ENCODE measurements around the gene AUTS2.

The AUTS2 gene

GRCh38 chr7:70711452-70711851, 1113.2 kb downstream of the AUTS2 start:
- Histone ChIP-seq H3K27me3 (ENCODE audit: control insufficient read depth in 1 of 2, insufficient read depth in 2 of 2, low read length in 2 of 2) (no peaks in the 10 kb centered on the region), H3K4me1 (ENCODE audit: control insufficient read depth, insufficient read depth, low read length) (peaks cover 6% of the 10 kb centered on the region), H3K4me3 (ENCODE audit: low read length in 2 of 2) (no peak overlapping the region), H3K27ac (ENCODE audit: low read length) (no peak overlapping the region), H3K9ac (ENCODE audit: low read length in 2 of 2) (no peak overlapping the region), H3K9me3 (ENCODE audit: control insufficient read depth in 2 of 2, low read length in 2 of 2) (peaks cover 0 to 5% of the 10 kb centered on the region in 2 donors), H3K36me3 (ENCODE audit: control insufficient read depth in 2 of 2, insufficient read depth in 2 of 2, low read length in 2 of 2) (no peaks in the 10 kb centered on the region)

- Histone ChIP-seq H3K4me3 (ENCODE audit: low read length in 2 of 2) (no peak overlapping the region), H3K4me1 (ENCODE audit: control insufficient read depth, insufficient read depth, low read length) (peaks cover 6% of the 10 kb centered on the region), H3K27ac (ENCODE audit: low read length) (no peak overlapping the region), H3K36me3 (ENCODE audit: control insufficient read depth in 2 of 2, insufficient read depth in 2 of 2, low read length in 2 of 2) (no peaks in the 10 kb centered on the region), H3K27me3 (ENCODE audit: control insufficient read depth in 1 of 2, insufficient read depth in 2 of 2, low read length in 2 of 2) (no peaks in the 10 kb centered on the region), H3K9ac (ENCODE audit: low read length in 2 of 2) (no peak overlapping the region), H3K9me3 (ENCODE audit: control insufficient read depth in 2 of 2, low read length in 2 of 2) (peaks cover 0 to 5% of the 10 kb centered on the region in 2 donors)
These were observed 1114.7 kb downstream of the AUTS2 start for GRCh38 chr7:70712942-70713341.

- H3K9ac ChIP-seq (ENCODE audit: low read length in 2 of 2): no peak overlapping the region
- peaks cover 4% of the 10 kb centered on the region for H3K4me1 ChIP-seq (ENCODE audit: control insufficient read depth, insufficient read depth, low read length)
- no peak overlapping the region for H3K27ac ChIP-seq (ENCODE audit: low read length)
- no peaks in the 10 kb centered on the region for H3K27me3 ChIP-seq (ENCODE audit: control insufficient read depth in 1 of 2, insufficient read depth in 2 of 2, low read length in 2 of 2)
- H3K9me3 ChIP-seq (ENCODE audit: control insufficient read depth in 2 of 2, low read length in 2 of 2): peaks cover 0 to 5% of the 10 kb centered on the region in 2 donors
- H3K4me3 ChIP-seq (ENCODE audit: low read length in 2 of 2): no peak overlapping the region
- H3K36me3 ChIP-seq (ENCODE audit: control insufficient read depth in 2 of 2, insufficient read depth in 2 of 2, low read length in 2 of 2): no peaks in the 10 kb centered on the region
These were observed 1116.3 kb downstream of the AUTS2 start for GRCh38 chr7:70714506-70715038.

- H3K4me3 ChIP-seq (ENCODE audit: low read length in 2 of 2): no peak overlapping the region
- no peaks in the 10 kb centered on the region for H3K36me3 ChIP-seq (ENCODE audit: control insufficient read depth in 2 of 2, insufficient read depth in 2 of 2, low read length in 2 of 2)
- no peaks in the 10 kb centered on the region for H3K4me1 ChIP-seq (ENCODE audit: control insufficient read depth, insufficient read depth, low read length)
- H3K9ac ChIP-seq (ENCODE audit: low read length in 2 of 2): no peak overlapping the region
- no peak overlapping the region for H3K27ac ChIP-seq (ENCODE audit: low read length)
- H3K27me3 ChIP-seq (ENCODE audit: control insufficient read depth in 1 of 2, insufficient read depth in 2 of 2, low read length in 2 of 2): no peaks in the 10 kb centered on the region
- peaks cover 0 to 5% of the 10 kb centered on the region in 2 donors for H3K9me3 ChIP-seq (ENCODE audit: control insufficient read depth in 2 of 2, low read length in 2 of 2)
These were observed 1119.5 kb downstream of the AUTS2 start for GRCh38 chr7:70717553-70718329.

- Histone ChIP-seq H3K4me1 (ENCODE audit: control insufficient read depth, insufficient read depth, low read length) (no peaks in the 10 kb centered on the region), H3K4me3 (ENCODE audit: low read length in 2 of 2) (no peak overlapping the region), H3K9me3 (ENCODE audit: control insufficient read depth in 2 of 2, low read length in 2 of 2) (peaks cover 0 to 5% of the 10 kb centered on the region in 2 donors), H3K27ac (ENCODE audit: low read length) (no peak overlapping the region), H3K27me3 (ENCODE audit: control insufficient read depth in 1 of 2, insufficient read depth in 2 of 2, low read length in 2 of 2) (no peaks in the 10 kb centered on the region), H3K36me3 (ENCODE audit: control insufficient read depth in 2 of 2, insufficient read depth in 2 of 2, low read length in 2 of 2) (no peaks in the 10 kb centered on the region), H3K9ac (ENCODE audit: low read length in 2 of 2) (no peak overlapping the region)
These were observed 1120.8 kb downstream of the AUTS2 start for GRCh38 chr7:70719125-70719524.

- Histone ChIP-seq H3K4me3 (ENCODE audit: low read length in 2 of 2) (no peak overlapping the region), H3K27me3 (ENCODE audit: control insufficient read depth in 1 of 2, insufficient read depth in 2 of 2, low read length in 2 of 2) (no peaks in the 10 kb centered on the region), H3K27ac (ENCODE audit: low read length) (no peak overlapping the region), H3K36me3 (ENCODE audit: control insufficient read depth in 2 of 2, insufficient read depth in 2 of 2, low read length in 2 of 2) (no peaks in the 10 kb centered on the region), H3K9ac (ENCODE audit: low read length in 2 of 2) (no peak overlapping the region), H3K4me1 (ENCODE audit: control insufficient read depth, insufficient read depth, low read length) (no peaks in the 10 kb centered on the region), H3K9me3 (ENCODE audit: control insufficient read depth in 2 of 2, low read length in 2 of 2) (no peaks in the 10 kb centered on the region)
These were observed 1122.1 kb downstream of the AUTS2 start for GRCh38 chr7:70720191-70720873.

GRCh38 chr7:70721500-70721899, 1123.2 kb downstream of the AUTS2 start:
- Histone ChIP-seq H3K27ac (ENCODE audit: low read length) (no peak overlapping the region), H3K36me3 (ENCODE audit: control insufficient read depth in 2 of 2, insufficient read depth in 2 of 2, low read length in 2 of 2) (no peaks in the 10 kb centered on the region), H3K9ac (ENCODE audit: low read length in 2 of 2) (no peak overlapping the region), H3K4me1 (ENCODE audit: control insufficient read depth, insufficient read depth, low read length) (peaks cover under 1% of the 10 kb centered on the region), H3K9me3 (ENCODE audit: control insufficient read depth in 2 of 2, low read length in 2 of 2) (no peaks in the 10 kb centered on the region), H3K27me3 (ENCODE audit: control insufficient read depth in 1 of 2, insufficient read depth in 2 of 2, low read length in 2 of 2) (no peaks in the 10 kb centered on the region), H3K4me3 (ENCODE audit: low read length in 2 of 2) (no peak overlapping the region)

- no peak overlapping the region for H3K27ac ChIP-seq (ENCODE audit: low read length)
- H3K9ac ChIP-seq (ENCODE audit: low read length in 2 of 2): no peak overlapping the region
- no peaks in the 10 kb centered on the region for H3K36me3 ChIP-seq (ENCODE audit: control insufficient read depth in 2 of 2, insufficient read depth in 2 of 2, low read length in 2 of 2)
- peaks cover 3% of the 10 kb centered on the region for H3K4me1 ChIP-seq (ENCODE audit: control insufficient read depth, insufficient read depth, low read length)
- no peak overlapping the region for H3K4me3 ChIP-seq (ENCODE audit: low read length in 2 of 2)
- H3K9me3 ChIP-seq (ENCODE audit: control insufficient read depth in 2 of 2, low read length in 2 of 2): no peaks in the 10 kb centered on the region
- H3K27me3 ChIP-seq (ENCODE audit: control insufficient read depth in 1 of 2, insufficient read depth in 2 of 2, low read length in 2 of 2): no peaks in the 10 kb centered on the region
These were observed 1125.1 kb downstream of the AUTS2 start for GRCh38 chr7:70723339-70723738.

- H3K4me1 ChIP-seq (ENCODE audit: control insufficient read depth, insufficient read depth, low read length): peaks cover 3% of the 10 kb centered on the region
- H3K36me3 ChIP-seq (ENCODE audit: control insufficient read depth in 2 of 2, insufficient read depth in 2 of 2, low read length in 2 of 2): no peaks in the 10 kb centered on the region
- H3K27ac ChIP-seq (ENCODE audit: low read length): no peak overlapping the region
- no peaks in the 10 kb centered on the region for H3K9me3 ChIP-seq (ENCODE audit: control insufficient read depth in 2 of 2, low read length in 2 of 2)
- H3K4me3 ChIP-seq (ENCODE audit: low read length in 2 of 2): no peak overlapping the region
- no peaks in the 10 kb centered on the region for H3K27me3 ChIP-seq (ENCODE audit: control insufficient read depth in 1 of 2, insufficient read depth in 2 of 2, low read length in 2 of 2)
- no peak overlapping the region for H3K9ac ChIP-seq (ENCODE audit: low read length in 2 of 2)
These were observed 1127.2 kb downstream of the AUTS2 start for GRCh38 chr7:70725448-70725847.

GRCh38 chr7:70726294-70726693, 1128.0 kb downstream of the AUTS2 start:
- H3K9me3 ChIP-seq (ENCODE audit: control insufficient read depth in 2 of 2, low read length in 2 of 2): no peaks in the 10 kb centered on the region
- no peaks in the 10 kb centered on the region for H3K27me3 ChIP-seq (ENCODE audit: control insufficient read depth in 1 of 2, insufficient read depth in 2 of 2, low read length in 2 of 2)
- H3K4me3 ChIP-seq (ENCODE audit: low read length in 2 of 2): no peak overlapping the region
- no peaks in the 10 kb centered on the region for H3K36me3 ChIP-seq (ENCODE audit: control insufficient read depth in 2 of 2, insufficient read depth in 2 of 2, low read length in 2 of 2)
- H3K9ac ChIP-seq (ENCODE audit: low read length in 2 of 2): no peak overlapping the region
- H3K27ac ChIP-seq (ENCODE audit: low read length): no peak overlapping the region
- H3K4me1 ChIP-seq (ENCODE audit: control insufficient read depth, insufficient read depth, low read length): peaks cover 3% of the 10 kb centered on the region

- Histone ChIP-seq H3K36me3 (ENCODE audit: control insufficient read depth in 2 of 2, insufficient read depth in 2 of 2, low read length in 2 of 2) (no peaks in the 10 kb centered on the region), H3K4me1 (ENCODE audit: control insufficient read depth, insufficient read depth, low read length) (peaks cover 3% of the 10 kb centered on the region), H3K9ac (ENCODE audit: low read length in 2 of 2) (no peak overlapping the region), H3K27ac (ENCODE audit: low read length) (no peak overlapping the region), H3K4me3 (ENCODE audit: low read length in 2 of 2) (no peak overlapping the region), H3K27me3 (ENCODE audit: control insufficient read depth in 1 of 2, insufficient read depth in 2 of 2, low read length in 2 of 2) (no peaks in the 10 kb centered on the region), H3K9me3 (ENCODE audit: control insufficient read depth in 2 of 2, low read length in 2 of 2) (no peaks in the 10 kb centered on the region)
These were observed 1128.7 kb downstream of the AUTS2 start for GRCh38 chr7:70726951-70727378.
